Adrenal gland (tissue), 12 donors: Measurements from ENCODE around the gene TRAF3IP3. TPM values are rescaled to one million over a fixed set of nuclear protein-coding genes. Genes with fewer than 3 reads are reported as not detected.

ENCODE experiments used
- DNase-seq, 7 donors: peaks; one replicate each; pipeline ENCODE4 v3.0.0-alpha.2; 2019 to 2020
- H3K27ac ChIP-seq, 5 donors: fragments of 200-600 bp; sonication (generic) in 4 of 5; 1 replicate in 3 of 5; 2 replicates in 2 of 5; pipeline versions ENCODE4 v1.5.1 to v1.8.0; 2016 to 2020; ENCODE audit warnings: mild to moderate bottlenecking in 1 of 5
- H3K27me3 ChIP-seq: fragments of 200-600 bp; 2 replicates; pipeline ENCODE4 v1.8.0; 2021
- H3K36me3 ChIP-seq, 2 donors: fragments of 200-600 bp; replicated peaks in 1 of 2; 1 replicate in 1 of 2; 2 replicates in 1 of 2; pipeline versions ENCODE4 v1.5.1 to v1.8.0; 2018 to 2022
- H3K4me1 ChIP-seq, 2 donors: fragments of 200-600 bp; replicated peaks in 1 of 2; 1 replicate in 1 of 2; 2 replicates in 1 of 2; pipeline versions ENCODE4 v1.5.1 to v1.8.0; 2018 to 2021
- H3K4me3 ChIP-seq, 4 donors: fragments of 200-600 bp; sonication (generic) in 3 of 4; one replicate each; pipeline ENCODE4 v1.5.1; 2016 to 2018
- H3K9me3 ChIP-seq, 3 donors: fragments of 200-600 bp; sonication (generic) in 1 of 3; replicated peaks in 1 of 3; 1 replicate in 2 of 3; 2 replicates in 1 of 3; pipeline versions ENCODE4 v1.5.1 to v1.8.0; 2016 to 2021
- POLR2A ChIP-seq, 2 donors: fragments of 450-650 bp; IDR thresholded peaks; one replicate each; pipeline ENCODE4 v1.6.1; 2017; ENCODE audit warnings: antibody characterized with exemption in 2 of 2, mild to moderate bottlenecking in 2 of 2, moderate library complexity in 1 of 2
- WGBS, 4 donors: extraction: QIAGEN DNeasy Blood & Tissue Kit in 2 of 4; methylation state at CpG; one replicate each; pipeline versions ENCODE4 v1.1.5 to v1.1.7; 2013 to 2017; 5-methylcytosine and 5-hydroxymethylcytosine counted together
- intact Hi-C, 2 donors: fragments of 100-400 bp; cut with DNase I; formaldehyde crosslinking; loops; one replicate each; pipeline versions ENCODE4 v1.14.1 to v1.15.0; 2022 to 2023
- polyA plus RNA-seq, 3 donors: library from polyadenylated mRNA; stranded (reverse); fragments of 200-250 nt in 2 of 3; fragments of 350-450 nt in 1 of 3; fragmentation: Illumina TruSeq in 1 of 3; extraction: RNeasy Lipid Tissue Mini Kit (QIAGEN cat#74804) in 1 of 3; gene quantifications; one replicate each; pipeline ENCODE4 v1.2.3, GENCODE V29; 2013 to 2014
- total RNA-seq, 9 donors: library from RNA; depleted of rRNA in 4 of 9; stranded (reverse); fragments of >200 nt in 4 of 9; fragments of 120-200 nt in 1 of 9; fragmentation: NEBNext Ultra II Directional in 1 of 9; extraction: Animal tissue kit (Norgen Biotek cat#: 25700) in 1 of 9; gene quantifications; one replicate each; pipeline versions ENCODE4 v1.1.0 to v1.2.4, GENCODE V29; 2013 to 2023
- TF ChIP-seq, protein P1 (sequence below), 6 experiments: fragments of 450-650 bp in 4 of 6; fragments of 200-600 bp in 2 of 6; sonication (generic) in 1 of 6; IDR thresholded peaks; 1 replicate in 5 of 6; 2 replicates in 1 of 6; pipeline versions ENCODE4 v1.5.1 to v1.8.0; 2016 to 2021; ENCODE audit warnings: antibody characterized with exemption in 6 of 6, mild to moderate bottlenecking in 2 of 6, moderate library complexity in 1 of 6
- donor health status: healthy with polysubstance abuse.
- donor health status: Bipolar disorder and iron deficiency.
- donor health status: DM: yes; HTN: yes; CAD: no.
- donor health status: DM: no; HTN: no; CAD: no.
- donor health status: DM: no; HTN: no; CAD: no.
- donor health status: DM: yes; HTN: yes; CAD: no.

TRAF3IP3 gene
- total and polyA plus RNA-seq, 12 donors: 0.88 to 9.8 (median 2.0) TPM

DNA sequence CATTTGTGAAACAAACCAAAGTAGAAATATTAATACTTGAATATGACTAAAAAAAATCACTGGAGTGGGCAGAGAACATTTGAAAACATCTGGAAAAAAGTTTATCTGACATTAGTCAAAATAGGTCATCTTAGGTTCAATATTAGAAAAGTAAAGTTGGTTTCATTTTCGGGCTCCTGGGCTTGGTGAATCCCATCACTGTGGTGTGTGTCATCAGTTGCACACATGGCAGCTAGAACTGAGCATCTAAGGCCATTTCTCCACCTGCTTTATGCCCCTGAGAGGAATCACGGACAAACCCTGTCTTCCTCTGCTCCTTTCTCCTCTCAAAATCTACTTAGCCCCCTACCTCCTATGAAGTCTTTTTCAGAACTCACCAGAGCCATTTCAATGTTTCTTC is 45.8 kb upstream of the TRAF3IP3 start:
- no peak overlapping the region for H3K4me3 ChIP-seq
- no peaks in the 10 kb centered on the region for H3K9me3 ChIP-seq
- H3K36me3 ChIP-seq: no peaks in the 10 kb centered on the region
- WGBS, 4 donors: 68 to 83% (median 76%) methylated on average over 2 of the region's 2 CpGs
- TF ChIP-seq, protein P1, sequence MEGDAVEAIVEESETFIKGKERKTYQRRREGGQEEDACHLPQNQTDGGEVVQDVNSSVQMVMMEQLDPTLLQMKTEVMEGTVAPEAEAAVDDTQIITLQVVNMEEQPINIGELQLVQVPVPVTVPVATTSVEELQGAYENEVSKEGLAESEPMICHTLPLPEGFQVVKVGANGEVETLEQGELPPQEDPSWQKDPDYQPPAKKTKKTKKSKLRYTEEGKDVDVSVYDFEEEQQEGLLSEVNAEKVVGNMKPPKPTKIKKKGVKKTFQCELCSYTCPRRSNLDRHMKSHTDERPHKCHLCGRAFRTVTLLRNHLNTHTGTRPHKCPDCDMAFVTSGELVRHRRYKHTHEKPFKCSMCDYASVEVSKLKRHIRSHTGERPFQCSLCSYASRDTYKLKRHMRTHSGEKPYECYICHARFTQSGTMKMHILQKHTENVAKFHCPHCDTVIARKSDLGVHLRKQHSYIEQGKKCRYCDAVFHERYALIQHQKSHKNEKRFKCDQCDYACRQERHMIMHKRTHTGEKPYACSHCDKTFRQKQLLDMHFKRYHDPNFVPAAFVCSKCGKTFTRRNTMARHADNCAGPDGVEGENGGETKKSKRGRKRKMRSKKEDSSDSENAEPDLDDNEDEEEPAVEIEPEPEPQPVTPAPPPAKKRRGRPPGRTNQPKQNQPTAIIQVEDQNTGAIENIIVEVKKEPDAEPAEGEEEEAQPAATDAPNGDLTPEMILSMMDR (IDR thresholded peaks at IDR 0.05): no peak
- no peak for TF ChIP-seq POLR2A (IDR thresholded peaks at IDR 0.05)
- no peak overlapping the region for H3K27ac ChIP-seq
- no peaks in the 10 kb centered on the region for H3K4me1 ChIP-seq
- intact Hi-C loops: no loop called here
- DNase-seq: no peak
- H3K27me3 ChIP-seq: no peaks in the 10 kb centered on the region

DNA sequence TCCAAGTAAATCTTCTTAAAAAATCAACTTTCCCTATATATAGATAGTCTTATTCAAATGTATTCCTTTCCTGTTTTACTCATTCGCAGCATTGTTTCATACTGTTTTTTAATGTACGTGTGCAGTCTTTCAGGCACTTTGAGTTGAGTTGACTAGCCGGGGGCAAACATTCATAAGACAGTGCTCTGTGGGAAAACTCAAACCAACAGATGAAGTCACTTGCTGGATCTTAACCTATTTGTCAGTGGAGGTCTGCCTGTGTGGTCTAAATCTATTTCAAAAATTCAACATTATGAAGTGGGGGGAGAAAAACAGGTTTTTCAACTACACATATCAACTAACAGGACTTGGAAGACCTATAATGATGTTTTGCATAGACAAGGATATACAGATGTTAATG is 45.0 kb upstream of the TRAF3IP3 start:
- Histone ChIP-seq H3K4me3 (no peak overlapping the region), H3K27me3 (no peaks in the 10 kb centered on the region), H3K4me1 (no peaks in the 10 kb centered on the region), H3K9me3 (no peaks in the 10 kb centered on the region), H3K36me3 (no peaks in the 10 kb centered on the region), H3K27ac (no peak overlapping the region)
- WGBS, 4 donors: 92 to 96% (median 93%) methylated on average over 3 of the region's 3 CpGs
- no peak for DNase-seq
- intact Hi-C loops: no loop called here
- no peak for TF ChIP-seq POLR2A (IDR thresholded peaks at IDR 0.05)
- TF ChIP-seq, protein P1 (IDR thresholded peaks at IDR 0.05): no peak

DNA sequence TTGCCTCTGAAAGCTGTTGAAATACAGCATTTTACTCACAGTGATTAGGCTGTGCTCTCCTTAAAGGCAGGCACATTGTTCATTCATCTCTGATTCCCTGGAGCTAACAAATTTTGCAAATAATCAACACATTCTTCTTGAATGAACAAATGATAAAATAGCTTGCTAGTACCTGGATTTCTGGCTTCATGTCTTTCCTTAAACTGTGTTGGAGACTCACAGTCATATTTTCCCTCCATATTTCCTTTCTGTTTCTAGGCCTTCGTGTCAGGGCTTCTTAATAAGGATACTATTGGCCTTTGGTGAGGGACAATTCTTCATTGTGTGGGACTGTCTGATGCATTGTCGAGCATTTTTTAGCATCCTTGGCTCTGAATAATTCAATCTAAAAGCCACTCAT is 41.5 kb upstream of the TRAF3IP3 start:
- H3K4me1 ChIP-seq: no peaks in the 10 kb centered on the region
- H3K4me3 ChIP-seq: no peak overlapping the region
- intact Hi-C loops: no loop called here
- no peaks in the 10 kb centered on the region for H3K27me3 ChIP-seq
- no peaks in the 10 kb centered on the region for H3K36me3 ChIP-seq
- H3K27ac ChIP-seq: no peak overlapping the region
- no peak for TF ChIP-seq POLR2A (IDR thresholded peaks at IDR 0.05)
- TF ChIP-seq, protein P1 (IDR thresholded peaks at IDR 0.05): no peak
- DNase-seq: no peak
- WGBS, 4 donors: 82 to 86% (median 84%) methylated on average over 2 of the region's 2 CpGs
- H3K9me3 ChIP-seq: no peaks in the 10 kb centered on the region

DNA sequence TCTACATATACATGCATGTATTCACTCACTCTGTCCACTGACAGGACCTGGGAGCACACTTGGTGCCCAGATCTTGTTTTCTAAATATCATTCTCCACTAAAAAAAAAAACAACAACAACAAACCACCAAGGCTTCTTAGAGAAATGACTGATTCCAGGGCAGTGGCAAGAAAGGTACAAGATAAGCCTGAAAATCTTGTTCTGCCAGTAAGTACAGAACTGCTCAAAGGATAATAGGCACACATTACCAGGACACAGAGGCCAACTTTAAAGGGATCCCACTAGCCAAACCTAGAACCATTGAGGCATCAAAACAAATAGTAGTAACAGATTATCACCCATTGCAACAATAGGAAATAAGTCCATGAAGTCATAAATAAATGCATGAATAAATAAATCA is 40.5 kb upstream of the TRAF3IP3 start:
- Histone ChIP-seq H3K4me1 (no peaks in the 10 kb centered on the region), H3K27me3 (no peaks in the 10 kb centered on the region), H3K9me3 (no peaks in the 10 kb centered on the region), H3K4me3 (no peak overlapping the region), H3K27ac (no peak overlapping the region), H3K36me3 (no peaks in the 10 kb centered on the region)
- no peak for TF ChIP-seq POLR2A (IDR thresholded peaks at IDR 0.05)
- TF ChIP-seq, protein P1 (IDR thresholded peaks at IDR 0.05): no peak
- DNase-seq: no peak
- intact Hi-C loops: no loop called here
